Activated naive CD8-positive, alpha-beta T cell (primary cell): ENCODE data around the gene ANKS1A.
"Not testable (repeated sequence)": the region's sequence is repeated elsewhere in the genome, so short reads cannot be mapped to it uniquely, and the experiment has no call there.

Experiments used
- H3K27ac Mint-ChIP-seq: one replicate; pipeline ENCODE4 v1.8.0; 2021; ENCODE audit warnings: mixed read lengths
- H3K27me3 Mint-ChIP-seq: one replicate; pipeline ENCODE4 v1.8.0; 2021; ENCODE audit warnings: mixed read lengths
- H3K36me3 Mint-ChIP-seq: one replicate; pipeline ENCODE4 v1.8.0; 2021; ENCODE audit warnings: mixed read lengths
- H3K4me1 Mint-ChIP-seq: one replicate; pipeline ENCODE4 v1.8.0; 2021; ENCODE audit warnings: low read depth, mixed read lengths
- H3K4me3 Mint-ChIP-seq: one replicate; pipeline ENCODE4 v1.8.0; 2021; ENCODE audit warnings: mild to moderate bottlenecking, mixed read lengths
- H3K9me3 Mint-ChIP-seq: one replicate; pipeline ENCODE4 v1.8.0; 2021; ENCODE audit warnings: low read depth, mixed read lengths

The ANKS1A gene

GRCh38 chr6:34999962-35000361 lies 110.9 kb downstream of the ANKS1A start:
- H3K27ac Mint-ChIP-seq, H3K4me3 Mint-ChIP-seq, H3K27me3 Mint-ChIP-seq, H3K4me1 Mint-ChIP-seq, H3K9me3 Mint-ChIP-seq: not testable (repeated sequence)
- H3K36me3 Mint-ChIP-seq = peaks cover 20% of the 10 kb centered on the region

- not testable (repeated sequence) for H3K4me1 Mint-ChIP-seq, H3K27me3 Mint-ChIP-seq, H3K9me3 Mint-ChIP-seq, H3K4me3 Mint-ChIP-seq, H3K27ac Mint-ChIP-seq
- peaks cover 18% of the 10 kb centered on the region for H3K36me3 Mint-ChIP-seq
Measured at GRCh38 chr6:35001349-35001748, 112.3 kb downstream of the ANKS1A start.

- not testable (repeated sequence) for H3K4me3 Mint-ChIP-seq, H3K27me3 Mint-ChIP-seq, H3K27ac Mint-ChIP-seq, H3K4me1 Mint-ChIP-seq, H3K9me3 Mint-ChIP-seq
- peaks cover 12% of the 10 kb centered on the region for H3K36me3 Mint-ChIP-seq
Measured at GRCh38 chr6:35003886-35004530, 115.0 kb downstream of the ANKS1A start.

GRCh38 chr6:35007016-35007415 lies 118.0 kb downstream of the ANKS1A start:
- peaks cover 10% of the 10 kb centered on the region for H3K36me3 Mint-ChIP-seq
- H3K27ac Mint-ChIP-seq = no peak overlapping the region
- no peaks in the 10 kb centered on the region for H3K27me3 Mint-ChIP-seq
- no peaks in the 10 kb centered on the region for H3K4me1 Mint-ChIP-seq
- no peak overlapping the region for H3K4me3 Mint-ChIP-seq
- H3K9me3 Mint-ChIP-seq = no peaks in the 10 kb centered on the region

- no peaks in the 10 kb centered on the region for H3K4me1 Mint-ChIP-seq
- no peak overlapping the region for H3K4me3 Mint-ChIP-seq
- H3K36me3 Mint-ChIP-seq = peaks cover 6% of the 10 kb centered on the region
- H3K9me3 Mint-ChIP-seq = no peaks in the 10 kb centered on the region
- no peaks in the 10 kb centered on the region for H3K27me3 Mint-ChIP-seq
- no peak overlapping the region for H3K27ac Mint-ChIP-seq
Measured at GRCh38 chr6:35008858-35009257, 119.8 kb downstream of the ANKS1A start.

- no peak overlapping the region for H3K4me3 Mint-ChIP-seq
- peaks cover 3% of the 10 kb centered on the region for H3K36me3 Mint-ChIP-seq
- no peaks in the 10 kb centered on the region for H3K27me3 Mint-ChIP-seq
- H3K27ac Mint-ChIP-seq = no peak overlapping the region
- H3K4me1 Mint-ChIP-seq = no peaks in the 10 kb centered on the region
- no peaks in the 10 kb centered on the region for H3K9me3 Mint-ChIP-seq
Measured at GRCh38 chr6:35011096-35012041, 122.3 kb downstream of the ANKS1A start.

- no peak overlapping the region for H3K27ac Mint-ChIP-seq
- H3K36me3 Mint-ChIP-seq = peaks cover 7% of the 10 kb centered on the region
- no peaks in the 10 kb centered on the region for H3K9me3 Mint-ChIP-seq
- H3K4me3 Mint-ChIP-seq = no peak overlapping the region
- no peaks in the 10 kb centered on the region for H3K4me1 Mint-ChIP-seq
- no peaks in the 10 kb centered on the region for H3K27me3 Mint-ChIP-seq
Measured at GRCh38 chr6:35013701-35014100, 124.6 kb downstream of the ANKS1A start.

- no peaks in the 10 kb centered on the region for H3K9me3 Mint-ChIP-seq
- no peak overlapping the region for H3K4me3 Mint-ChIP-seq
- no peaks in the 10 kb centered on the region for H3K4me1 Mint-ChIP-seq
- no peaks in the 10 kb centered on the region for H3K27me3 Mint-ChIP-seq
- peaks cover 5% of the 10 kb centered on the region for H3K36me3 Mint-ChIP-seq
- H3K27ac Mint-ChIP-seq = no peak overlapping the region
Measured at GRCh38 chr6:35014341-35014740, 125.3 kb downstream of the ANKS1A start.

- Mint-ChIP-seq H3K4me1 (no peaks in the 10 kb centered on the region), H3K9me3 (no peaks in the 10 kb centered on the region), H3K27ac (no peak overlapping the region), H3K36me3 (peaks cover 8% of the 10 kb centered on the region), H3K4me3 (no peak overlapping the region), H3K27me3 (no peaks in the 10 kb centered on the region)
Measured at GRCh38 chr6:35014786-35015185, 125.7 kb downstream of the ANKS1A start.

- Mint-ChIP-seq H3K27ac (no peak overlapping the region), H3K4me1 (no peaks in the 10 kb centered on the region)
Measured at GRCh38 chr6:35015476-35015875, 126.4 kb downstream of the ANKS1A start.

GRCh38 chr6:35015996-35016395 lies 126.9 kb downstream of the ANKS1A start:
- no peaks in the 10 kb centered on the region for H3K4me1 Mint-ChIP-seq

More at GRCh38 chr6:35015476-35015875, 126.4 kb downstream of the ANKS1A start:
- H3K4me3 Mint-ChIP-seq = no peak overlapping the region
- H3K9me3 Mint-ChIP-seq = no peaks in the 10 kb centered on the region
- H3K36me3 Mint-ChIP-seq = peaks cover 11% of the 10 kb centered on the region
- H3K27me3 Mint-ChIP-seq = no peaks in the 10 kb centered on the region

GRCh38 chr6:35016502-35017321 lies 127.7 kb downstream of the ANKS1A start:
- Mint-ChIP-seq H3K36me3 (peaks cover 11% of the 10 kb centered on the region), H3K4me3 (no peak overlapping the region), H3K4me1 (no peaks in the 10 kb centered on the region), H3K27me3 (no peaks in the 10 kb centered on the region), H3K27ac (no peak overlapping the region), H3K9me3 (no peaks in the 10 kb centered on the region)

More at GRCh38 chr6:35015996-35016395, 126.9 kb downstream of the ANKS1A start:
- Mint-ChIP-seq H3K36me3 (peaks cover 11% of the 10 kb centered on the region), H3K27me3 (no peaks in the 10 kb centered on the region), H3K9me3 (no peaks in the 10 kb centered on the region), H3K4me3 (no peak overlapping the region), H3K27ac (no peak overlapping the region)

GRCh38 chr6:35017411-35018181 lies 128.5 kb downstream of the ANKS1A start:
- no peaks in the 10 kb centered on the region for H3K9me3 Mint-ChIP-seq
- H3K27me3 Mint-ChIP-seq = no peaks in the 10 kb centered on the region
- H3K4me3 Mint-ChIP-seq = no peak overlapping the region
- H3K4me1 Mint-ChIP-seq = no peaks in the 10 kb centered on the region
- H3K36me3 Mint-ChIP-seq = peaks cover 11% of the 10 kb centered on the region
- no peak overlapping the region for H3K27ac Mint-ChIP-seq

GRCh38 chr6:35018182-35018519 lies 129.1 kb downstream of the ANKS1A start:
- Mint-ChIP-seq H3K4me1 (no peaks in the 10 kb centered on the region), H3K27ac (no peak overlapping the region), H3K4me3 (no peak overlapping the region), H3K9me3 (no peaks in the 10 kb centered on the region), H3K36me3 (peaks cover 11% of the 10 kb centered on the region), H3K27me3 (no peaks in the 10 kb centered on the region)
